ENCODE measurements around the gene METTL6.

The METTL6 gene

DNA sequence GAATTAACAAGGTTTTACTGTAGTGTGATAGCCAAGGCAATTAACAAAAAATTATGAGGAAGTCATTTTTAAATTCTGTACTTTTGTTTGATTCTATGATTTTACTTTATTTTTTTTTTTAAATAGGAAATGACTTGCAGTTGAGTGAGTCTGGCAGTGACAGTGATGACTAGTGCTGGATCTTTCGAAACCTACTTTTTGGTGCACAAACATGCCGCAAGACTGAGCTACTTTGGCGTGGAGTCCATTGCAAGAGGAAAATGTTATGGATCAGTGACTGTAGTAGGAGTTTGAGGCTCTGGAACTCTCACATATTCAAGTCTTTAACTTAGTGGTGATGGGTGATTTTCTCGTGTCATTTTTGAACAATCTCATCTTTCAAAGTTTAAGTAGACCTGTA lies 11.6 kb upstream of the METTL6 start:
- Histone ChIP-seq H3K27ac (ENCODE audit: low read depth, low read length) (no peak overlapping the region), H3K4me3 (ENCODE audit: low read length) (no peak overlapping the region), H4K20me1 (ENCODE audit: control insufficient read depth, insufficient read depth, low read depth, low read length) (no peaks in the 10 kb centered on the region), H3K9me2 (replicated peaks; ENCODE audit: control insufficient read depth, low read length) (no peaks in the 10 kb centered on the region), H3K4me1 (ENCODE audit: control insufficient read depth, low read length) (no peaks in the 10 kb centered on the region), H3K79me2 (ENCODE audit: control insufficient read depth, low read length) (no peaks in the 10 kb centered on the region), H3K36me3 (ENCODE audit: control insufficient read depth, low read length) (peaks cover 87% of the 10 kb centered on the region), H3F3A (ENCODE audit: control insufficient read depth, insufficient read depth) (no peaks in the 10 kb centered on the region), H3K4me2 (ENCODE audit: low read length) (no peak overlapping the region), H3K27me3 (ENCODE audit: control insufficient read depth, low read length) (no peaks in the 10 kb centered on the region), H3K9me3 (ENCODE audit: control insufficient read depth, insufficient read depth, low read length) (no peaks in the 10 kb centered on the region)
- TF ChIP-seq, protein P1, sequence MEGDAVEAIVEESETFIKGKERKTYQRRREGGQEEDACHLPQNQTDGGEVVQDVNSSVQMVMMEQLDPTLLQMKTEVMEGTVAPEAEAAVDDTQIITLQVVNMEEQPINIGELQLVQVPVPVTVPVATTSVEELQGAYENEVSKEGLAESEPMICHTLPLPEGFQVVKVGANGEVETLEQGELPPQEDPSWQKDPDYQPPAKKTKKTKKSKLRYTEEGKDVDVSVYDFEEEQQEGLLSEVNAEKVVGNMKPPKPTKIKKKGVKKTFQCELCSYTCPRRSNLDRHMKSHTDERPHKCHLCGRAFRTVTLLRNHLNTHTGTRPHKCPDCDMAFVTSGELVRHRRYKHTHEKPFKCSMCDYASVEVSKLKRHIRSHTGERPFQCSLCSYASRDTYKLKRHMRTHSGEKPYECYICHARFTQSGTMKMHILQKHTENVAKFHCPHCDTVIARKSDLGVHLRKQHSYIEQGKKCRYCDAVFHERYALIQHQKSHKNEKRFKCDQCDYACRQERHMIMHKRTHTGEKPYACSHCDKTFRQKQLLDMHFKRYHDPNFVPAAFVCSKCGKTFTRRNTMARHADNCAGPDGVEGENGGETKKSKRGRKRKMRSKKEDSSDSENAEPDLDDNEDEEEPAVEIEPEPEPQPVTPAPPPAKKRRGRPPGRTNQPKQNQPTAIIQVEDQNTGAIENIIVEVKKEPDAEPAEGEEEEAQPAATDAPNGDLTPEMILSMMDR (IDR thresholded peaks at IDR 0.05; ENCODE audit: low read depth, low read length, poor library complexity, severe bottlenecking) = no peak
- no peak for TF ChIP-seq EZH2phosphoT487 (IDR thresholded peaks at IDR 0.05; ENCODE audit: borderline replicate concordance, low read length)

DNA sequence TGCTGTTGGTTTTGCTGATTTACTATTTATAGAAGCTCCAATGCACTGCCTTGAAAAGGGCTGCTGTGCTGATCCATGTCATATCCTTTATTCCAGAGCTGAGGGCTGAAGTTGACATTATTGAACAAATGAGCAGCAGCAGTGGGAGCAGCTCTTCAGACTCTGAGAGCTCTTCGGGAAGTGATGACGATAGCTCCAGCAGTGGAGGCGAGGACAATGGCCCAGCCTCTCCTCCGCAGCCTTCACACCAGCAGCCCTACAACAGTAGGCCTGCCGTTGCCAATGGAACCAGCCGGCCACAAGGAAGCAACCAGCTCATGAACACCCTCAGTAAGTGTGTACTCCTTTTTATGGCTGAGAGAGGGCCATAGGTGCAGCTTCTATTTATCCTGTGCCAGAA lies 8.9 kb upstream of the METTL6 start:
- H3K36me3 ChIP-seq (ENCODE audit: control insufficient read depth, low read length) = peaks cover 90% of the 10 kb centered on the region
- no peak overlapping the region for H3K4me3 ChIP-seq (ENCODE audit: low read length)
- no peak overlapping the region for H3K4me2 ChIP-seq (ENCODE audit: low read length)
- H3K79me2 ChIP-seq (ENCODE audit: control insufficient read depth, low read length) = peaks cover 9% of the 10 kb centered on the region
- H3K9me3 ChIP-seq (ENCODE audit: control insufficient read depth, insufficient read depth, low read length) = no peaks in the 10 kb centered on the region
- H3F3A ChIP-seq (ENCODE audit: control insufficient read depth, insufficient read depth) = no peaks in the 10 kb centered on the region
- H3K4me1 ChIP-seq (ENCODE audit: control insufficient read depth, low read length) = no peaks in the 10 kb centered on the region
- no peaks in the 10 kb centered on the region for H3K9me2 ChIP-seq (replicated peaks; ENCODE audit: control insufficient read depth, low read length)
- TF ChIP-seq, protein P1 (IDR thresholded peaks at IDR 0.05; ENCODE audit: low read depth, low read length, poor library complexity, severe bottlenecking) = no peak
- TF ChIP-seq EZH2phosphoT487 (IDR thresholded peaks at IDR 0.05; ENCODE audit: borderline replicate concordance, low read length) = no peak
- no peaks in the 10 kb centered on the region for H3K27me3 ChIP-seq (ENCODE audit: control insufficient read depth, low read length)
- no peak overlapping the region for H3K27ac ChIP-seq (ENCODE audit: low read depth, low read length)
- no peaks in the 10 kb centered on the region for H4K20me1 ChIP-seq (ENCODE audit: control insufficient read depth, insufficient read depth, low read depth, low read length)

DNA sequence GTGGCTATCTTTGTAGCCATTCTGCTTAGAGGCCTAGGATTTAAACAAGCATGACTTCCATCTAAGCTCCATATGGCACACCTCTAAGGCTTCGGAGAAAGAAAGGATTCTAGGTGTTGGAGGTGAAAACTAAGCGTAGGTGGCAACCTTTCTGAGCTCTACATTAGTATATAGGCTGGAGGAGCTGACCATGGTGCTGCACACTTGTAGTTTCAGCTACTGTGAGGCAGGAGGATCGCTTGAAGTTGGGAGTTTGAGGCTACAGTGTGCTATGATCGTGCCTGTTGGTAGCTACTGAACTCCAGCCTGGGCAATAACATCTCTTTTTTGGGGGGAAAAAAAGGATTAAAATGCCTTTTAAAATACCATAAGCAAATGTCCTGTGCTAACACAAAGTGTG lies 7.4 kb upstream of the METTL6 start:
- Histone ChIP-seq H3K27me3 (ENCODE audit: control insufficient read depth, low read length) (no peaks in the 10 kb centered on the region), H3K4me2 (ENCODE audit: low read length) (no peak overlapping the region), H3K4me3 (ENCODE audit: low read length) (no peak overlapping the region), H3K9me3 (ENCODE audit: control insufficient read depth, insufficient read depth, low read length) (no peaks in the 10 kb centered on the region), H3K9me2 (replicated peaks; ENCODE audit: control insufficient read depth, low read length) (no peaks in the 10 kb centered on the region), H3K27ac (ENCODE audit: low read depth, low read length) (no peak overlapping the region), H4K20me1 (ENCODE audit: control insufficient read depth, insufficient read depth, low read depth, low read length) (no peaks in the 10 kb centered on the region), H3K79me2 (ENCODE audit: control insufficient read depth, low read length) (peaks cover 21% of the 10 kb centered on the region), H3K36me3 (ENCODE audit: control insufficient read depth, low read length) (peaks cover 89% of the 10 kb centered on the region), H3K4me1 (ENCODE audit: control insufficient read depth, low read length) (no peaks in the 10 kb centered on the region), H3F3A (ENCODE audit: control insufficient read depth, insufficient read depth) (no peaks in the 10 kb centered on the region)
- TF ChIP-seq, protein P1 (IDR thresholded peaks at IDR 0.05; ENCODE audit: low read depth, low read length, poor library complexity, severe bottlenecking) = no peak
- no peak for TF ChIP-seq EZH2phosphoT487 (IDR thresholded peaks at IDR 0.05; ENCODE audit: borderline replicate concordance, low read length)

DNA sequence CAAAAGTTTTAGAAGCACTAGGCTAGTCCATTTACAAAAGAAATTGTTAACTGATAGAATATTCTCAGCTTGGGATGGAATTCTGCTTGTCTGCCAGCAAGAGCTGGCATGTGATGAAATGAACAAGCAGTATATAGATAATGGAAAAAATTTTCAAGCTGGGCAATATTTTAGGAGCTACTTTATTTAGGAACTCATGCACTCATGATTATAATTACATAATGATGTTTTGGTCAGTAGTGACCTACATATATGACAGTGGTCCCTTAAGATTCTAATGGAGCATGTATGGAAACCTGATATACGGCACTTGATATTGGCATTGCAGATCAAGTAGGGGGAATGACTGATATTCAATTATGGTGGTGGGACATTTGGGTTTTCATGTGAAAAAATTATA lies 6.2 kb upstream of the METTL6 start:
- no peak overlapping the region for H3K27ac ChIP-seq (ENCODE audit: low read depth, low read length)
- no peaks in the 10 kb centered on the region for H3K9me3 ChIP-seq (ENCODE audit: control insufficient read depth, insufficient read depth, low read length)
- peaks cover 7% of the 10 kb centered on the region for H4K20me1 ChIP-seq (ENCODE audit: control insufficient read depth, insufficient read depth, low read depth, low read length)
- H3K4me2 ChIP-seq (ENCODE audit: low read length) = no peak overlapping the region
- no peaks in the 10 kb centered on the region for H3K27me3 ChIP-seq (ENCODE audit: control insufficient read depth, low read length)
- H3K4me3 ChIP-seq (ENCODE audit: low read length) = no peak overlapping the region
- peaks cover 89% of the 10 kb centered on the region for H3K36me3 ChIP-seq (ENCODE audit: control insufficient read depth, low read length)
- no peak for TF ChIP-seq EZH2phosphoT487 (IDR thresholded peaks at IDR 0.05; ENCODE audit: borderline replicate concordance, low read length)
- TF ChIP-seq, protein P1 (IDR thresholded peaks at IDR 0.05; ENCODE audit: low read depth, low read length, poor library complexity, severe bottlenecking) = no peak
- H3K9me2 ChIP-seq (replicated peaks; ENCODE audit: control insufficient read depth, low read length) = no peaks in the 10 kb centered on the region
- peaks cover 33% of the 10 kb centered on the region for H3K79me2 ChIP-seq (ENCODE audit: control insufficient read depth, low read length)
- peaks cover 10% of the 10 kb centered on the region for H3K4me1 ChIP-seq (ENCODE audit: control insufficient read depth, low read length)
- no peaks in the 10 kb centered on the region for H3F3A ChIP-seq (ENCODE audit: control insufficient read depth, insufficient read depth)
